Adrenal gland (tissue), 12 donors: Measurements from ENCODE around the gene FGF23. TPM values are rescaled to one million over a fixed set of nuclear protein-coding genes. Genes with fewer than 3 reads are reported as not detected.

ENCODE experiments used
- DNase-seq, 7 donors: peaks; one replicate each; pipeline ENCODE4 v3.0.0-alpha.2; 2019 to 2020
- H3K27ac ChIP-seq, 5 donors: fragments of 200-600 bp; sonication (generic) in 4 of 5; 1 replicate in 3 of 5; 2 replicates in 2 of 5; pipeline versions ENCODE4 v1.5.1 to v1.8.0; 2016 to 2020; ENCODE audit warnings: mild to moderate bottlenecking in 1 of 5
- H3K27me3 ChIP-seq: fragments of 200-600 bp; 2 replicates; pipeline ENCODE4 v1.8.0; 2021
- H3K36me3 ChIP-seq, 2 donors: fragments of 200-600 bp; replicated peaks in 1 of 2; 1 replicate in 1 of 2; 2 replicates in 1 of 2; pipeline versions ENCODE4 v1.5.1 to v1.8.0; 2018 to 2022
- H3K4me1 ChIP-seq, 2 donors: fragments of 200-600 bp; replicated peaks in 1 of 2; 1 replicate in 1 of 2; 2 replicates in 1 of 2; pipeline versions ENCODE4 v1.5.1 to v1.8.0; 2018 to 2021
- H3K4me3 ChIP-seq, 4 donors: fragments of 200-600 bp; sonication (generic) in 3 of 4; one replicate each; pipeline ENCODE4 v1.5.1; 2016 to 2018
- H3K9me3 ChIP-seq, 3 donors: fragments of 200-600 bp; sonication (generic) in 1 of 3; replicated peaks in 1 of 3; 1 replicate in 2 of 3; 2 replicates in 1 of 3; pipeline versions ENCODE4 v1.5.1 to v1.8.0; 2016 to 2021
- CTCF ChIP-seq, 6 experiments: fragments of 450-650 bp in 4 of 6; fragments of 200-600 bp in 2 of 6; sonication (generic) in 1 of 6; IDR thresholded peaks; 1 replicate in 5 of 6; 2 replicates in 1 of 6; pipeline versions ENCODE4 v1.5.1 to v1.8.0; 2016 to 2021; ENCODE audit warnings: antibody characterized with exemption in 6 of 6, mild to moderate bottlenecking in 2 of 6, moderate library complexity in 1 of 6
- POLR2A ChIP-seq, 2 donors: fragments of 450-650 bp; IDR thresholded peaks; one replicate each; pipeline ENCODE4 v1.6.1; 2017; ENCODE audit warnings: antibody characterized with exemption in 2 of 2, mild to moderate bottlenecking in 2 of 2, moderate library complexity in 1 of 2
- WGBS, 4 donors: extraction: QIAGEN DNeasy Blood & Tissue Kit in 2 of 4; methylation state at CpG; one replicate each; pipeline versions ENCODE4 v1.1.5 to v1.1.7; 2013 to 2017; 5-methylcytosine and 5-hydroxymethylcytosine counted together
- intact Hi-C, 2 donors: fragments of 100-400 bp; cut with DNase I; formaldehyde crosslinking; loops; one replicate each; pipeline versions ENCODE4 v1.14.1 to v1.15.0; 2022 to 2023
- polyA plus RNA-seq, 3 donors: library from polyadenylated mRNA; stranded (reverse); fragments of 200-250 nt in 2 of 3; fragments of 350-450 nt in 1 of 3; fragmentation: Illumina TruSeq in 1 of 3; extraction: RNeasy Lipid Tissue Mini Kit (QIAGEN cat#74804) in 1 of 3; gene quantifications; one replicate each; pipeline ENCODE4 v1.2.3, GENCODE V29; 2013 to 2014
- total RNA-seq, 9 donors: library from RNA; depleted of rRNA in 4 of 9; stranded (reverse); fragments of >200 nt in 4 of 9; fragments of 120-200 nt in 1 of 9; fragmentation: NEBNext Ultra II Directional in 1 of 9; extraction: Animal tissue kit (Norgen Biotek cat#: 25700) in 1 of 9; gene quantifications; one replicate each; pipeline versions ENCODE4 v1.1.0 to v1.2.4, GENCODE V29; 2013 to 2023
- donor health status: healthy with polysubstance abuse.
- donor health status: Bipolar disorder and iron deficiency.
- donor health status: DM: yes; HTN: yes; CAD: no.
- donor health status: DM: no; HTN: no; CAD: no.
- donor health status: DM: no; HTN: no; CAD: no.
- donor health status: DM: yes; HTN: yes; CAD: no.

FGF23 gene
- total and polyA plus RNA-seq, 12 donors: 0.13 to 0.58 TPM; not detected in 10

- TF ChIP-seq POLR2A (IDR thresholded peaks at IDR 0.05) (no peak), CTCF (IDR thresholded peaks at IDR 0.05) (peak; percentile 16 to 71 (median 42))
- WGBS, 4 donors: 32 to 36% (median 34%) methylated on average over 4 of the region's 4 CpGs
- Histone ChIP-seq H3K4me1 (no peaks in the 10 kb centered on the region), H3K27ac (no peak overlapping the region), H3K27me3 (peaks cover 4% of the 10 kb centered on the region), H3K36me3 (no peaks in the 10 kb centered on the region), H3K9me3 (no peaks in the 10 kb centered on the region), H3K4me3 (no peak overlapping the region)
- peak in 1 of 7 donors; percentile 7 for DNase-seq
- intact Hi-C loops: no loop called here
These were observed 42.1 kb upstream of the FGF23 start for GRCh38 chr12:4421590-4422031.

- Histone ChIP-seq H3K4me1 (no peaks in the 10 kb centered on the region), H3K9me3 (no peaks in the 10 kb centered on the region), H3K27ac (no peak overlapping the region), H3K4me3 (no peak overlapping the region), H3K36me3 (no peaks in the 10 kb centered on the region), H3K27me3 (peaks cover 4% of the 10 kb centered on the region)
- DNase-seq: no peak
- intact Hi-C loops: no loop called here
- 68 to 75% (median 72%) methylated on average over 5 of the region's 5 CpGs for WGBS, 4 donors
- TF ChIP-seq POLR2A (IDR thresholded peaks at IDR 0.05) (no peak), CTCF (IDR thresholded peaks at IDR 0.05) (no peak)
These were observed 40.7 kb upstream of the FGF23 start for GRCh38 chr12:4420138-4420670.

- intact Hi-C loops: loop anchor here in 1 of 2 donors (10.0 kb wide), 1 partner anchor 94 kb away; the partner anchor contains the start of gene TIGAR
- DNase-seq: no peak
- no peaks in the 10 kb centered on the region for H3K36me3 ChIP-seq
- H3K9me3 ChIP-seq: no peaks in the 10 kb centered on the region
- TF ChIP-seq POLR2A (IDR thresholded peaks at IDR 0.05): no peak
- TF ChIP-seq CTCF (IDR thresholded peaks at IDR 0.05): no peak
- H3K27ac ChIP-seq: no peak overlapping the region
- no peak overlapping the region for H3K4me3 ChIP-seq
- 77 to 82% (median 81%) methylated on average over 5 of the region's 5 CpGs for WGBS, 4 donors
- no peaks in the 10 kb centered on the region for H3K4me1 ChIP-seq
- H3K27me3 ChIP-seq: peaks cover 4% of the 10 kb centered on the region
These were observed 39.4 kb upstream of the FGF23 start for GRCh38 chr12:4418913-4419312.

GRCh38 chr12:4417936-4418335 lies 38.4 kb upstream of the FGF23 start:
- no peak overlapping the region for H3K27ac ChIP-seq
- intact Hi-C loops: loop anchor here in 1 of 2 donors (10.0 kb wide), 1 partner anchor 93 kb away; the partner anchor contains the start of gene TIGAR

More at GRCh38 chr12:4417936-4418335, 38.4 kb upstream of the FGF23 start:
- no peak for DNase-seq
- Histone ChIP-seq H3K9me3 (no peaks in the 10 kb centered on the region), H3K27me3 (peaks cover 4% of the 10 kb centered on the region), H3K4me3 (no peak overlapping the region), H3K4me1 (no peaks in the 10 kb centered on the region), H3K36me3 (no peaks in the 10 kb centered on the region)
- no peak for TF ChIP-seq POLR2A (IDR thresholded peaks at IDR 0.05)
- no peak for TF ChIP-seq CTCF (IDR thresholded peaks at IDR 0.05)
- 23 to 39% (median 31%) methylated on average over 5 of the region's 5 CpGs for WGBS, 4 donors
